ENCODE measurements around the gene AGTR1. TPM values are rescaled to one million over a fixed set of nuclear protein-coding genes. Genes with fewer than 3 reads are reported as not detected.

AGTR1 gene
- total RNA-seq, 2 experiments from 2014 or later, result not detected

DNA sequence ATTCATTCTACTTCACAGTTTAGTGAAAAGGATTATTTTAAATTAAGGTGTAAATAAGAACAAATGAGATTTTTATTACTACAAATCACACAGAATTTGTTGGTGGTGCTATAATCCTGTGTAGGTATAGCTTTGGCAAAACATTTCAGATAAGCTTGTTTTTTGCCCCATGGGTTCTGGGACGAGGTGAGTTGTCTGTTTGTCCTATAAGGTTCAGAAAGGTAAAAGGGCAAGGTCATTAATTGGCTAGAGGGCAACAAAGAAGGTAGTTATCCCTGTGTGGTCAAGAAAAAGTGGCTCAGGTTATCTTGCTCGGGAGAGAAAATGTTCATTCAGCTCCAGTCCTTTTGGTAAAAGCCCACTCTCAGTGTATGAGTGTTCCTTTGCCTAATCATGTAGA lies 23.2 kb downstream of the AGTR1 start:
- no peak overlapping the region for H3K4me3 Mint-ChIP-seq
- intact Hi-C loops (cut with DNase I, micrococcal nuclease), result no loop called here
- Histone ChIP-seq H3K4me3 (ENCODE audit: low read length) (no peak overlapping the region), H3K9me3 (ENCODE audit: control insufficient read depth in 1 of 2, insufficient read depth in 1 of 2, low read length in 2 of 2) (no peaks in the 10 kb centered on the region), H3K27me3 (ENCODE audit: control insufficient read depth in 1 of 2, insufficient read depth in 2 of 2, low read length in 2 of 2) (no peaks in the 10 kb centered on the region), H3K4me1 (ENCODE audit: insufficient read depth, low read length) (no peaks in the 10 kb centered on the region), H3K27ac (ENCODE audit: low read depth in 1 of 2, low read length in 2 of 2) (no peak overlapping the region), H3K36me3 (ENCODE audit: insufficient read depth, low read length) (no peaks in the 10 kb centered on the region)
- ATAC-seq (ENCODE audit: poor library complexity), result no peak
- no peaks in the 10 kb centered on the region for H3K9me3 Mint-ChIP-seq
- ChIA-PET POLR2A (no interaction called here), CTCF (no interaction called here)
- no peak for DNase-seq
- no peak for TF ChIP-seq CTCF (IDR thresholded peaks at IDR 0.05)
- H3K27ac Mint-ChIP-seq, result no peak overlapping the region
- H3K36me3 Mint-ChIP-seq (ENCODE audit: low read depth), result no peaks in the 10 kb centered on the region
- no peaks in the 10 kb centered on the region for H3K27me3 Mint-ChIP-seq
- no peaks in the 10 kb centered on the region for H3K4me1 Mint-ChIP-seq (ENCODE audit: low read depth)

GRCh38 chr3:148723631-148724030 lies 25.9 kb downstream of the AGTR1 start:
- intact Hi-C loops (cut with DNase I, micrococcal nuclease), result no loop called here
- H3K4me3 ChIP-seq (ENCODE audit: low read length), result no peak overlapping the region

GRCh38 chr3:148727231-148727630 lies 29.5 kb downstream of the AGTR1 start:
- no peaks in the 10 kb centered on the region for H3K4me1 ChIP-seq (ENCODE audit: insufficient read depth, low read length)
- H3K36me3 ChIP-seq (ENCODE audit: insufficient read depth, low read length), result no peaks in the 10 kb centered on the region
- ATAC-seq (ENCODE audit: poor library complexity) (no peak), DNase-seq (peak in 1 of 14 experiments; percentile 2)
- no peaks in the 10 kb centered on the region for H3K4me1 Mint-ChIP-seq (ENCODE audit: low read depth)
- no peaks in the 10 kb centered on the region for H3K9me3 ChIP-seq (ENCODE audit: control insufficient read depth in 1 of 2, insufficient read depth in 1 of 2, low read length in 2 of 2)
- no peak overlapping the region for H3K27ac ChIP-seq (ENCODE audit: low read depth in 1 of 2, low read length in 2 of 2)
- no peaks in the 10 kb centered on the region for H3K36me3 Mint-ChIP-seq (ENCODE audit: low read depth)
- TF ChIP-seq CTCF (IDR thresholded peaks at IDR 0.05), result no peak
- POLR2A ChIA-PET, result no interaction called here
- no peaks in the 10 kb centered on the region for H3K27me3 ChIP-seq (ENCODE audit: control insufficient read depth in 1 of 2, insufficient read depth in 2 of 2, low read length in 2 of 2)
- H3K27ac Mint-ChIP-seq, result no peak overlapping the region
- CTCF ChIA-PET, result no interaction called here
- no peaks in the 10 kb centered on the region for H3K27me3 Mint-ChIP-seq
- no peaks in the 10 kb centered on the region for H3K9me3 Mint-ChIP-seq
- H3K4me3 Mint-ChIP-seq, result no peak overlapping the region
- H3K4me3 ChIP-seq (ENCODE audit: low read length), result no peak overlapping the region
- intact Hi-C loops (cut with DNase I, micrococcal nuclease), result no loop called here

More at GRCh38 chr3:148723631-148724030, 25.9 kb downstream of the AGTR1 start:
- no peaks in the 10 kb centered on the region for H3K27me3 ChIP-seq (ENCODE audit: control insufficient read depth in 1 of 2, insufficient read depth in 2 of 2, low read length in 2 of 2)
- H3K27ac ChIP-seq (ENCODE audit: low read depth in 1 of 2, low read length in 2 of 2), result no peak overlapping the region
- H3K27ac Mint-ChIP-seq, result no peak overlapping the region
- no peak for TF ChIP-seq CTCF (IDR thresholded peaks at IDR 0.05)
- no peaks in the 10 kb centered on the region for H3K9me3 ChIP-seq (ENCODE audit: control insufficient read depth in 1 of 2, insufficient read depth in 1 of 2, low read length in 2 of 2)
- H3K36me3 ChIP-seq (ENCODE audit: insufficient read depth, low read length), result no peaks in the 10 kb centered on the region
- H3K27me3 Mint-ChIP-seq, result no peaks in the 10 kb centered on the region
- no peaks in the 10 kb centered on the region for H3K4me1 ChIP-seq (ENCODE audit: insufficient read depth, low read length)
- no peaks in the 10 kb centered on the region for H3K4me1 Mint-ChIP-seq (ENCODE audit: low read depth)
- H3K4me3 Mint-ChIP-seq, result no peak overlapping the region
- CTCF ChIA-PET, result no interaction called here
- no peaks in the 10 kb centered on the region for H3K9me3 Mint-ChIP-seq
- H3K36me3 Mint-ChIP-seq (ENCODE audit: low read depth), result no peaks in the 10 kb centered on the region
- POLR2A ChIA-PET, result no interaction called here
- no peak for ATAC-seq (ENCODE audit: poor library complexity)
- no peak for DNase-seq

All from CD4-positive, alpha-beta T cell (primary cell).